H1 (cell line): ENCODE data around the gene ERCC6. TPM values are rescaled to one million over a fixed set of nuclear protein-coding genes. Genes with fewer than 3 reads are reported as not detected.

ENCODE experiments used
- BRCA1 ChIP-seq: IDR thresholded peaks from 2 replicates; pipeline ENCODE4 v1.6.1; 2012; ENCODE audit warnings: low read depth, low read length, improper control_type of control experiment
- NANOG ChIP-seq: IDR thresholded peaks from 2 replicates; pipeline ENCODE4 v1.6.1; 2011; ENCODE audit warnings: low read length, low read depth, mild to moderate bottlenecking, inconsistent platforms; ENCODE audit not compliant: insufficient read depth, poor library complexity, severe bottlenecking
- PHF8 ChIP-seq: fragments of 200-600 bp; sonication (generic); conservative IDR thresholded peaks from 2 replicates; pipeline ENCODE4 v1.7.1; 2012; ENCODE audit warnings: low read depth, mild to moderate bottlenecking, inconsistent platforms, low read length, moderate library complexity
- SIN3A ChIP-seq, 2 experiments: IDR thresholded peaks in 1 of 2; conservative IDR thresholded peaks in 1 of 2; 2 replicates each; pipeline ENCODE4 v1.6.1; 2011 to 2012; ENCODE audit warnings: low read length in 2 of 2, improper control_type of control experiment in 1 of 2, low read depth in 1 of 2, mild to moderate bottlenecking in 1 of 2
- TAF7 ChIP-seq: optimal IDR thresholded peaks from 2 replicates; pipeline ENCODE3; 2011; ENCODE audit warnings: low read depth, mild to moderate bottlenecking, inconsistent platforms, low read length, moderate library complexity, borderline replicate concordance
- USF2 ChIP-seq: IDR thresholded peaks from 2 replicates; pipeline ENCODE4 v1.6.1; 2011; ENCODE audit warnings: low read length, improper control_type of control experiment
- polyA plus RNA-seq, 7 experiments: library from polyadenylated mRNA; depleted of rRNA in 3 of 7; stranded (reverse) in 5 of 7; unstranded in 2 of 7; fragments of >200 nt in 5 of 7; fragments of 200-250 nt in 2 of 7; gene quantifications; 1 replicate in 5 of 7; 2 replicates in 1 of 7; 4 replicates in 1 of 7; pipeline versions ENCODE4 v1.2.1 to v1.2.3, GENCODE V29; 2011 to 2013; ENCODE audit warnings: missing spikeins in 2 of 7, mixed read lengths in 2 of 7
- total RNA-seq: library from RNA; stranded (reverse); fragmentation: NEBNext Ultra II Directional; extraction: Animal tissue kit (Norgen Biotek cat#: 25700); gene quantifications from 2 replicates; pipeline ENCODE4 v1.2.1, GENCODE V29; 2021

Gene ERCC6
- total and polyA plus RNA-seq, 2 of the 8 experiments (the other 6 are each of a cell fraction or from before 2014, with no cell fraction given), result 4.1 to 11.9 TPM

- TF ChIP-seq PHF8 (no peak), BRCA1 (no peak), NANOG (no peak), TAF7 (no peak), SIN3A (conservative IDR thresholded peaks at IDR 0.05 in 1 of 2, IDR thresholded peaks at IDR 0.05 in 1 of 2; ENCODE audit: low read depth in 1 of 2, low read length in 2 of 2) (no peak), USF2 (no peak)
Measured at GRCh38 chr10:49540056-49540797, 1.3 kb upstream of the ERCC6 start (continued).
